HEK293T (cell line): ENCODE data around the gene UMAD1.

Experiments used
- CTBP1 ChIP-seq: fragments of 450-650 bp; IDR thresholded peaks from 2 replicates; pipeline ENCODE4 v1.6.1; 2016; ENCODE audit warnings: borderline replicate concordance
- ELF4 ChIP-seq: fragments of 450-650 bp; IDR thresholded peaks from 2 replicates; pipeline ENCODE4 v1.6.1; 2017; ENCODE audit warnings: antibody characterized with exemption
- FOXK2 ChIP-seq: fragments of 450-650 bp; IDR thresholded peaks from 2 replicates; pipeline ENCODE4 v1.6.1; 2016; ENCODE audit warnings: mild to moderate bottlenecking
- FOXM1 ChIP-seq: fragments of 450-650 bp; IDR thresholded peaks from 2 replicates; pipeline ENCODE4 v1.6.1; 2017; ENCODE audit warnings: mild to moderate bottlenecking, borderline replicate concordance
- HDGF ChIP-seq: fragments of 450-650 bp; IDR thresholded peaks from 2 replicates; pipeline ENCODE4 v1.6.1; 2017; ENCODE audit warnings: antibody characterized with exemption, borderline replicate concordance
- LEF1 ChIP-seq: fragments of 450-650 bp; IDR thresholded peaks from 2 replicates; pipeline ENCODE4 v1.6.1; 2017; ENCODE audit warnings: mild to moderate bottlenecking, borderline replicate concordance
- NFRKB ChIP-seq: fragments of 450-650 bp; IDR thresholded peaks from 2 replicates; pipeline ENCODE4 v1.6.1; 2016; ENCODE audit warnings: mild to moderate bottlenecking, moderate library complexity
- SP1 ChIP-seq: fragments of 450-650 bp; IDR thresholded peaks from 2 replicates; pipeline ENCODE4 v1.6.1; 2017
- SUZ12 ChIP-seq: fragments of 450-650 bp; IDR thresholded peaks from 2 replicates; pipeline ENCODE4 v1.6.1; 2016; ENCODE audit warnings: mild to moderate bottlenecking
- TARDBP ChIP-seq: fragments of 450-650 bp; IDR thresholded peaks from 2 replicates; pipeline ENCODE4 v1.6.1; 2016
- ZNF384 ChIP-seq: fragments of 450-650 bp; IDR thresholded peaks from 2 replicates; pipeline ENCODE4 v1.6.1; 2016
- TF ChIP-seq, protein P1 (sequence below): fragments of 450-650 bp; IDR thresholded peaks from 2 replicates; pipeline ENCODE4 v1.6.1; 2016

DNA sequence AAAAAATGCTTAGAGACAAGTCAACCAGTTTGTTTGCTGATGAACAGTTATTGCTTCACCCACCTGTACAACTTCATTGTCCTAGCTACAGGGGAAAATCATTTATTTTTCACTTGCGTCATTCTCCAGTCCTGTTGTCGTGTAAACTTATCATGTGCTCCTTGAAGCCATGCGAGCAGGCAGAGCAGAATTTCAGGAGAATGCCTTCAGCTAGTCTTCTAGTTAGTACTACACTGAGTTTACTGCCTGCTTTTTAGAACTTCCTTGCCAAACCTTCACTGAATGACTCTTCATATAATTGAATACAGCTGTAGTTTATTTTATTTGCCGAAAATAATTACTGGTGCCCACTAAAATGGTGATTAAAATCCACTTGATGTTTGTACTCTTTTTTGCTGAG lies 62.3 kb downstream of the UMAD1 start:
- TF ChIP-seq ZNF384 (no peak), SP1 (no peak), LEF1 (no peak), SUZ12 (no peak), ELF4 (no peak), FOXM1 (no peak), TARDBP (no peak), FOXK2 (no peak), HDGF (no peak), NFRKB (no peak), CTBP1 (no peak)
- TF ChIP-seq, protein P1, sequence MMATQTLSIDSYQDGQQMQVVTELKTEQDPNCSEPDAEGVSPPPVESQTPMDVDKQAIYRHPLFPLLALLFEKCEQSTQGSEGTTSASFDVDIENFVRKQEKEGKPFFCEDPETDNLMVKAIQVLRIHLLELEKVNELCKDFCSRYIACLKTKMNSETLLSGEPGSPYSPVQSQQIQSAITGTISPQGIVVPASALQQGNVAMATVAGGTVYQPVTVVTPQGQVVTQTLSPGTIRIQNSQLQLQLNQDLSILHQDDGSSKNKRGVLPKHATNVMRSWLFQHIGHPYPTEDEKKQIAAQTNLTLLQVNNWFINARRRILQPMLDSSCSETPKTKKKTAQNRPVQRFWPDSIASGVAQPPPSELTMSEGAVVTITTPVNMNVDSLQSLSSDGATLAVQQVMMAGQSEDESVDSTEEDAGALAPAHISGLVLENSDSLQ = no peak
